ENCODE measurements around the gene ABLIM2. TPM values are rescaled to one million over a fixed set of nuclear protein-coding genes. Genes with fewer than 3 reads are reported as not detected.

ABLIM2 gene
- total and polyA plus RNA-seq, 7 experiments from 2014 or later, result 0.22 to 5.8 (median 3.1) TPM

- Histone ChIP-seq H3K36me3 (ENCODE audit: control insufficient read depth in 2 of 3, insufficient read depth in 3 of 3, low read length in 3 of 3) (no peaks in the 10 kb centered on the region), H3K27ac (ENCODE audit: low read depth, low read length) (no peak overlapping the region), H3K9me3 (ENCODE audit: control insufficient read depth in 2 of 3, low read length in 3 of 3) (no peaks in the 10 kb centered on the region), H3K4me3 (ENCODE audit: low read length) (no peak overlapping the region), H3K27me3 (ENCODE audit: control insufficient read depth in 2 of 2, insufficient read depth in 2 of 2, low read length in 2 of 2) (no peaks in the 10 kb centered on the region), H3K4me1 (ENCODE audit: control insufficient read depth in 2 of 2, insufficient read depth in 2 of 2, low read length in 2 of 2) (peaks cover 0 to 3% of the 10 kb centered on the region in 2 donors)
- intact Hi-C loops (cut with micrococcal nuclease), result no loop called here
- POLR2A ChIA-PET, result no interaction called here
- Mint-ChIP-seq H3K27me3 (peaks cover 0 to 15% (median 4%) of the 10 kb centered on the region in 5 donors), H3K36me3 (peaks cover 0 to 11% (median 0%) of the 10 kb centered on the region in 5 donors), H3K9me3 (no peaks in the 10 kb centered on the region), H3K4me1 (peaks cover 0 to 6% (median 0%) of the 10 kb centered on the region in 7 donors), H3K27ac (no peak overlapping the region), H3K4me3 (no peak overlapping the region)
- no peak for ATAC-seq
- no peak for DNase-seq
- CTCF ChIA-PET, result no interaction called here
These were observed 114.4 kb downstream of the ABLIM2 start for GRCh38 chr4:8044244-8044643.

DNA sequence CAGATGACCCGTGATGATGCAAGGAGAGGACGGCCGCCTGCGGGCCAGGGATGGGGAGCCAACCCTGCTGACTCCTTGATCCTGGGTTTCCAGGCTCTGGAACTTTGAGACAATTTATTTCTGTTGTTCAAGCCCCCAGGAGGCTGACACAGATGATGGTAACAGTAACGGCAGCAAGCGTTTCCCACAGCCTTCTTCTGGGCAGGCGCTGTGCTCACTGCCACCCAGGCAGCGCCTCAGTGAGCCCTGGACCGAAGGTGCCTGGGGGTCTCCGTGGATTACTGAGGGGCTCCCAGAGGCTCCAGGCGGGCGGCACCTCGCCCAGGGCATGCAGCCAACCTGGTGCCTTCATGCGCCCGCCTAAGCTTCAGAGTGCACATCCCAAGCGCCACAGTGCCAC is 115.0 kb downstream of the ABLIM2 start:
- Mint-ChIP-seq H3K4me1 (peaks cover 0 to 6% (median 0%) of the 10 kb centered on the region in 7 donors), H3K36me3 (peaks cover 0 to 11% (median 0%) of the 10 kb centered on the region in 5 donors), H3K9me3 (no peaks in the 10 kb centered on the region), H3K27ac (no peak overlapping the region), H3K4me3 (no peak overlapping the region), H3K27me3 (peaks cover 0 to 15% (median 8%) of the 10 kb centered on the region in 5 donors)
- H3K36me3 ChIP-seq (ENCODE audit: control insufficient read depth in 2 of 3, insufficient read depth in 3 of 3, low read length in 3 of 3), result no peaks in the 10 kb centered on the region
- H3K4me3 ChIP-seq (ENCODE audit: low read length), result no peak overlapping the region
- POLR2A ChIA-PET, result no interaction called here
- no peaks in the 10 kb centered on the region for H3K27me3 ChIP-seq (ENCODE audit: control insufficient read depth in 2 of 2, insufficient read depth in 2 of 2, low read length in 2 of 2)
- no peak overlapping the region for H3K27ac ChIP-seq (ENCODE audit: low read depth, low read length)
- no peaks in the 10 kb centered on the region for H3K9me3 ChIP-seq (ENCODE audit: control insufficient read depth in 2 of 3, low read length in 3 of 3)
- DNase-seq (no peak), ATAC-seq (no peak)
- intact Hi-C loops (cut with micrococcal nuclease), result no loop called here
- CTCF ChIA-PET, result no interaction called here
- peaks cover 0 to 3% of the 10 kb centered on the region in 2 donors for H3K4me1 ChIP-seq (ENCODE audit: control insufficient read depth in 2 of 2, insufficient read depth in 2 of 2, low read length in 2 of 2)

DNA sequence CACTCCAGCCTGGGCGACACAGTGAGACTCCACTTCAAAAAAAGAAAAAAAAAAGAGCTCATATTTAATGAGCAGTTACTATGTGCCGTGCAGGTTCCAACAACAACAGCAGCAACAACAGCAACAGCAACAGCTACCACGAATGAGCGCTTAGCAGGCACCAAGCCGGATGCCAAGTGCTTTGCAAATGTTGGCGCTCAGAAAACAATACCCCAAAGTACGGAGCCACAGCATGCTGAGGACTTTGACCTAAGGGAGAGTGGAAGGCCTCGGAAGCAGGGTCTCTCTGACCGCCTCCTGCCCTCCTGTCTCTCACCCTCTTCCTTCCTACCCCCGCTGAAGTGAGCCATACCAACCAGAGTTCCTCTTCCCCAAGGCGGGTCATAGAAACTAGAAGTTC is 116.7 kb downstream of the ABLIM2 start:
- Histone ChIP-seq H3K4me3 (ENCODE audit: low read length) (no peak overlapping the region), H3K9me3 (ENCODE audit: control insufficient read depth in 2 of 3, low read length in 3 of 3) (no peaks in the 10 kb centered on the region), H3K27ac (ENCODE audit: low read depth, low read length) (no peak overlapping the region), H3K36me3 (ENCODE audit: control insufficient read depth in 2 of 3, insufficient read depth in 3 of 3, low read length in 3 of 3) (no peaks in the 10 kb centered on the region), H3K4me1 (ENCODE audit: control insufficient read depth in 2 of 2, insufficient read depth in 2 of 2, low read length in 2 of 2) (peaks cover 0 to 3% of the 10 kb centered on the region in 2 donors), H3K27me3 (ENCODE audit: control insufficient read depth in 2 of 2, insufficient read depth in 2 of 2, low read length in 2 of 2) (no peaks in the 10 kb centered on the region)
- no peak for DNase-seq
- Mint-ChIP-seq H3K9me3 (peaks cover 0 to 2% (median 0%) of the 10 kb centered on the region in 11 donors), H3K4me1 (peaks cover 0 to 4% (median 0%) of the 10 kb centered on the region in 7 donors), H3K27me3 (peaks cover 0 to 22% (median 12%) of the 10 kb centered on the region in 5 donors), H3K27ac (peak overlapping the region in 1 of 9 donors; percentile 62), H3K36me3 (peaks cover 0 to 11% (median 0%) of the 10 kb centered on the region in 5 donors), H3K4me3 (no peak overlapping the region)
- ATAC-seq, result no peak
- intact Hi-C loops (cut with micrococcal nuclease), result no loop called here
- ChIA-PET CTCF (no interaction called here), POLR2A (no interaction called here)

DNA sequence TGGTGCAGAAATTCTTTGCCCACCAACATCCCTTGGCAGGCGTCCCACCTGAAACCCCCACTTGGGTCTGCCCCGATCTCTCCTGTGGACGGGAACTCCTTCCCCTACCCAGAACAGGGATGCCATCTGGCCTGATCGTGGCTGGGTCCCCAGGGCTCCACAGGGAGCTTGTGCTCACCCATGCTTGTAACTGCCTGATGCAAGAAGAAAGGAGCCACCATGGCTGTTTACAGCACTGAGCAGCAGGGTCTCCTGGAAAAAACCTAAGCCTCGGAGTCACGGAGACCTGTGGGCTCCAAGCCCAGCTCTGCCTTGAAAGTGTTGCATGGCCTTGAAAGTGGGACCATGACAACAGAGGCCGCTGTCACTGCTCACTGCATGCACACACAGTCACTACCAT is 117.4 kb downstream of the ABLIM2 start:
- intact Hi-C loops (cut with micrococcal nuclease), result no loop called here
- H3K27ac Mint-ChIP-seq, result no peak overlapping the region
- peaks cover 0 to 1% (median 0%) of the 10 kb centered on the region in 7 donors for H3K4me1 Mint-ChIP-seq
- H3K27me3 Mint-ChIP-seq, result peaks cover 0 to 20% (median 12%) of the 10 kb centered on the region in 5 donors
- Histone ChIP-seq H3K36me3 (ENCODE audit: control insufficient read depth in 2 of 3, insufficient read depth in 3 of 3, low read length in 3 of 3) (no peaks in the 10 kb centered on the region), H3K9me3 (ENCODE audit: control insufficient read depth in 2 of 3, low read length in 3 of 3) (no peaks in the 10 kb centered on the region), H3K27ac (ENCODE audit: low read depth, low read length) (no peak overlapping the region), H3K27me3 (ENCODE audit: control insufficient read depth in 2 of 2, insufficient read depth in 2 of 2, low read length in 2 of 2) (no peaks in the 10 kb centered on the region), H3K4me1 (ENCODE audit: control insufficient read depth in 2 of 2, insufficient read depth in 2 of 2, low read length in 2 of 2) (no peaks in the 10 kb centered on the region), H3K4me3 (ENCODE audit: low read length) (no peak overlapping the region)
- H3K36me3 Mint-ChIP-seq, result peaks cover 0 to 11% (median 0%) of the 10 kb centered on the region in 5 donors
- ChIA-PET CTCF (no interaction called here), POLR2A (no interaction called here)
- H3K9me3 Mint-ChIP-seq, result peaks cover 0 to 2% (median 0%) of the 10 kb centered on the region in 11 donors
- H3K4me3 Mint-ChIP-seq, result no peak overlapping the region
- DNase-seq, result no peak
- ATAC-seq, result no peak

GRCh38 chr4:8040607-8041006 is 118.0 kb downstream of the ABLIM2 start:
- intact Hi-C loops (cut with micrococcal nuclease), result no loop called here
- H3K36me3 Mint-ChIP-seq, result peaks cover 0 to 11% (median 0%) of the 10 kb centered on the region in 5 donors
- Histone ChIP-seq H3K4me3 (ENCODE audit: low read length) (no peak overlapping the region), H3K4me1 (ENCODE audit: control insufficient read depth in 2 of 2, insufficient read depth in 2 of 2, low read length in 2 of 2) (peaks cover 0 to 4% of the 10 kb centered on the region in 2 donors), H3K36me3 (ENCODE audit: control insufficient read depth in 2 of 3, insufficient read depth in 3 of 3, low read length in 3 of 3) (no peaks in the 10 kb centered on the region), H3K9me3 (ENCODE audit: control insufficient read depth in 2 of 3, low read length in 3 of 3) (no peaks in the 10 kb centered on the region), H3K27me3 (ENCODE audit: control insufficient read depth in 2 of 2, insufficient read depth in 2 of 2, low read length in 2 of 2) (no peaks in the 10 kb centered on the region), H3K27ac (ENCODE audit: low read depth, low read length) (no peak overlapping the region)
- ChIA-PET POLR2A (no interaction called here), CTCF (no interaction called here)
- H3K27me3 Mint-ChIP-seq, result peaks cover 0 to 20% (median 12%) of the 10 kb centered on the region in 5 donors
- H3K27ac Mint-ChIP-seq, result no peak overlapping the region
- ATAC-seq (no peak), DNase-seq (no peak)
- no peak overlapping the region for H3K4me3 Mint-ChIP-seq
- H3K4me1 Mint-ChIP-seq, result peaks cover 0 to 5% (median 4%) of the 10 kb centered on the region in 7 donors
- peaks cover 0 to 2% (median 0%) of the 10 kb centered on the region in 11 donors for H3K9me3 Mint-ChIP-seq

DNA sequence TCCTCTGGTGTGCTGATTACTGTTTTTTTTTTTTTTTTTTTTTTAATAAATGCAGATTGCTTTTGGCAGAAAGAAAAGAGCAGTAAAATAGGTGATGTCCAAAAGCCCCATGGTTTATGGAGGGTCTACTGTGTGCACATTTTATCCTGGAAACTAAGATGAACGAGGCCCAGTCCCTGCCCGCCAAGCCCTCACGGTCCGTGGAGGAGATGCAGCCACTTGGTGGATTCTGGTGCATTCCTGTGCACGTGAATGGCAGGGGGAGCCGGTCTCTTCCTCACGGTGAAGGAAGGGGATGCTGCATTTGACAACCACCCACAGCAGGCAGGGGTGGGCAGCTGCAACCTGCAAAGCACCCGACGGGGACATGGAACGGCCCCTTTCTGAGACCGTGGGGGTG is 118.8 kb downstream of the ABLIM2 start:
- Mint-ChIP-seq H3K4me3 (no peak overlapping the region), H3K27ac (no peak overlapping the region), H3K36me3 (peaks cover 0 to 11% (median 0%) of the 10 kb centered on the region in 5 donors), H3K27me3 (peaks cover 0 to 21% (median 12%) of the 10 kb centered on the region in 5 donors), H3K9me3 (peaks cover 0 to 2% (median 0%) of the 10 kb centered on the region in 11 donors), H3K4me1 (peaks cover 5 to 11% (median 10%) of the 10 kb centered on the region in 7 donors)
- POLR2A ChIA-PET, result no interaction called here
- DNase-seq, result no peak
- Histone ChIP-seq H3K36me3 (ENCODE audit: control insufficient read depth in 2 of 3, insufficient read depth in 3 of 3, low read length in 3 of 3) (no peaks in the 10 kb centered on the region), H3K27me3 (ENCODE audit: control insufficient read depth in 2 of 2, insufficient read depth in 2 of 2, low read length in 2 of 2) (no peaks in the 10 kb centered on the region), H3K4me1 (ENCODE audit: control insufficient read depth in 2 of 2, insufficient read depth in 2 of 2, low read length in 2 of 2) (peaks cover 6 to 10% of the 10 kb centered on the region in 2 donors), H3K4me3 (ENCODE audit: low read length) (no peak overlapping the region), H3K27ac (ENCODE audit: low read depth, low read length) (no peak overlapping the region), H3K9me3 (ENCODE audit: control insufficient read depth in 2 of 3, low read length in 3 of 3) (no peaks in the 10 kb centered on the region)
- intact Hi-C loops (cut with micrococcal nuclease), result no loop called here
- CTCF ChIA-PET, result no interaction called here
- no peak for ATAC-seq

GRCh38 chr4:8039290-8039689 is 119.3 kb downstream of the ABLIM2 start:
- Mint-ChIP-seq H3K27me3 (peaks cover 0 to 16% (median 12%) of the 10 kb centered on the region in 5 donors), H3K4me3 (no peak overlapping the region), H3K27ac (no peak overlapping the region), H3K36me3 (peaks cover 0 to 11% (median 0%) of the 10 kb centered on the region in 5 donors), H3K9me3 (peaks cover 0 to 2% (median 0%) of the 10 kb centered on the region in 11 donors), H3K4me1 (peaks cover 5 to 11% (median 10%) of the 10 kb centered on the region in 7 donors)
- DNase-seq (no peak), ATAC-seq (no peak)
- intact Hi-C loops (cut with micrococcal nuclease), result no loop called here
- no peaks in the 10 kb centered on the region for H3K36me3 ChIP-seq (ENCODE audit: control insufficient read depth in 2 of 3, insufficient read depth in 3 of 3, low read length in 3 of 3)
- CTCF ChIA-PET, result no interaction called here
- POLR2A ChIA-PET, result no interaction called here
- no peak overlapping the region for H3K4me3 ChIP-seq (ENCODE audit: low read length)
- H3K27ac ChIP-seq (ENCODE audit: low read depth, low read length), result no peak overlapping the region
- H3K9me3 ChIP-seq (ENCODE audit: control insufficient read depth in 2 of 3, low read length in 3 of 3), result no peaks in the 10 kb centered on the region
- no peaks in the 10 kb centered on the region for H3K27me3 ChIP-seq (ENCODE audit: control insufficient read depth in 2 of 2, insufficient read depth in 2 of 2, low read length in 2 of 2)
- peaks cover 6 to 10% of the 10 kb centered on the region in 2 donors for H3K4me1 ChIP-seq (ENCODE audit: control insufficient read depth in 2 of 2, insufficient read depth in 2 of 2, low read length in 2 of 2)
